ENCODE measurements around the gene NABP1.

NABP1 gene

GRCh38 chr2:191646163-191646902, 31.6 kb upstream of the NABP1 start:
- Histone ChIP-seq H3K9me3 (ENCODE audit: control insufficient read depth, low read length) (no peaks in the 10 kb centered on the region), H3K27me3 (ENCODE audit: control insufficient read depth, insufficient read depth, low read length, poor library complexity, severe bottlenecking) (no peaks in the 10 kb centered on the region), H3K27ac (ENCODE audit: insufficient read depth, low read depth, low read length, poor library complexity, severe bottlenecking) (no peak overlapping the region), H3K36me3 (ENCODE audit: control insufficient read depth, insufficient read depth, low read length) (no peaks in the 10 kb centered on the region), H3K4me3 (ENCODE audit: insufficient read depth, low read depth, low read length) (no peak overlapping the region), H3K4me1 (ENCODE audit: control insufficient read depth, insufficient read depth, low read length) (no peaks in the 10 kb centered on the region)
- WGBS, 2 experiments: 94 to 95% methylated on average over 6 of the region's 6 CpGs

GRCh38 chr2:191649519-191649918, 28.4 kb upstream of the NABP1 start:
- Histone ChIP-seq H3K27me3 (ENCODE audit: control insufficient read depth, insufficient read depth, low read length, poor library complexity, severe bottlenecking) (no peaks in the 10 kb centered on the region), H3K9me3 (ENCODE audit: control insufficient read depth, low read length) (no peaks in the 10 kb centered on the region), H3K4me1 (ENCODE audit: control insufficient read depth, insufficient read depth, low read length) (no peaks in the 10 kb centered on the region), H3K4me3 (ENCODE audit: insufficient read depth, low read depth, low read length) (no peak overlapping the region), H3K36me3 (ENCODE audit: control insufficient read depth, insufficient read depth, low read length) (no peaks in the 10 kb centered on the region), H3K27ac (ENCODE audit: insufficient read depth, low read depth, low read length, poor library complexity, severe bottlenecking) (no peak overlapping the region)
- 93 to 94% methylated on average over 2 of the region's 2 CpGs for WGBS, 2 experiments

GRCh38 chr2:191650896-191651773, 26.8 kb upstream of the NABP1 start:
- H3K4me3 ChIP-seq (ENCODE audit: insufficient read depth, low read depth, low read length): no peak overlapping the region
- no peaks in the 10 kb centered on the region for H3K9me3 ChIP-seq (ENCODE audit: control insufficient read depth, low read length)
- no peaks in the 10 kb centered on the region for H3K4me1 ChIP-seq (ENCODE audit: control insufficient read depth, insufficient read depth, low read length)
- 69 to 77% methylated on average over 3 of the region's 3 CpGs for WGBS, 2 experiments
- no peak overlapping the region for H3K27ac ChIP-seq (ENCODE audit: insufficient read depth, low read depth, low read length, poor library complexity, severe bottlenecking)
- no peaks in the 10 kb centered on the region for H3K36me3 ChIP-seq (ENCODE audit: control insufficient read depth, insufficient read depth, low read length)
- no peaks in the 10 kb centered on the region for H3K27me3 ChIP-seq (ENCODE audit: control insufficient read depth, insufficient read depth, low read length, poor library complexity, severe bottlenecking)

- Histone ChIP-seq H3K36me3 (ENCODE audit: control insufficient read depth, insufficient read depth, low read length) (no peaks in the 10 kb centered on the region), H3K4me3 (ENCODE audit: insufficient read depth, low read depth, low read length) (no peak overlapping the region), H3K27me3 (ENCODE audit: control insufficient read depth, insufficient read depth, low read length, poor library complexity, severe bottlenecking) (no peaks in the 10 kb centered on the region), H3K27ac (ENCODE audit: insufficient read depth, low read depth, low read length, poor library complexity, severe bottlenecking) (no peak overlapping the region), H3K4me1 (ENCODE audit: control insufficient read depth, insufficient read depth, low read length) (no peaks in the 10 kb centered on the region), H3K9me3 (ENCODE audit: control insufficient read depth, low read length) (no peaks in the 10 kb centered on the region)
- 94 to 96% methylated on average over 5 of the region's 5 CpGs for WGBS, 2 experiments
Observed at GRCh38 chr2:191653667-191654391, 24.1 kb upstream of the NABP1 start.

GRCh38 chr2:191656391-191656790, 21.5 kb upstream of the NABP1 start:
- H3K9me3 ChIP-seq (ENCODE audit: control insufficient read depth, low read length): no peaks in the 10 kb centered on the region
- no peak overlapping the region for H3K27ac ChIP-seq (ENCODE audit: insufficient read depth, low read depth, low read length, poor library complexity, severe bottlenecking)
- no peaks in the 10 kb centered on the region for H3K36me3 ChIP-seq (ENCODE audit: control insufficient read depth, insufficient read depth, low read length)
- H3K27me3 ChIP-seq (ENCODE audit: control insufficient read depth, insufficient read depth, low read length, poor library complexity, severe bottlenecking): no peaks in the 10 kb centered on the region
- no peak overlapping the region for H3K4me3 ChIP-seq (ENCODE audit: insufficient read depth, low read depth, low read length)
- H3K4me1 ChIP-seq (ENCODE audit: control insufficient read depth, insufficient read depth, low read length): no peaks in the 10 kb centered on the region

GRCh38 chr2:191656792-191657191, 21.1 kb upstream of the NABP1 start:
- Histone ChIP-seq H3K4me1 (ENCODE audit: control insufficient read depth, insufficient read depth, low read length) (no peaks in the 10 kb centered on the region), H3K36me3 (ENCODE audit: control insufficient read depth, insufficient read depth, low read length) (no peaks in the 10 kb centered on the region), H3K9me3 (ENCODE audit: control insufficient read depth, low read length) (no peaks in the 10 kb centered on the region), H3K4me3 (ENCODE audit: insufficient read depth, low read depth, low read length) (no peak overlapping the region), H3K27ac (ENCODE audit: insufficient read depth, low read depth, low read length, poor library complexity, severe bottlenecking) (no peak overlapping the region), H3K27me3 (ENCODE audit: control insufficient read depth, insufficient read depth, low read length, poor library complexity, severe bottlenecking) (no peaks in the 10 kb centered on the region)

- H3K4me3 ChIP-seq (ENCODE audit: insufficient read depth, low read depth, low read length): no peak overlapping the region
- H3K9me3 ChIP-seq (ENCODE audit: control insufficient read depth, low read length): no peaks in the 10 kb centered on the region
- no peak overlapping the region for H3K27ac ChIP-seq (ENCODE audit: insufficient read depth, low read depth, low read length, poor library complexity, severe bottlenecking)
- no peaks in the 10 kb centered on the region for H3K36me3 ChIP-seq (ENCODE audit: control insufficient read depth, insufficient read depth, low read length)
- H3K27me3 ChIP-seq (ENCODE audit: control insufficient read depth, insufficient read depth, low read length, poor library complexity, severe bottlenecking): no peaks in the 10 kb centered on the region
- no peaks in the 10 kb centered on the region for H3K4me1 ChIP-seq (ENCODE audit: control insufficient read depth, insufficient read depth, low read length)
Observed at GRCh38 chr2:191657977-191658376, 20.0 kb upstream of the NABP1 start.

GRCh38 chr2:191659198-191659597, 18.7 kb upstream of the NABP1 start:
- Histone ChIP-seq H3K27me3 (ENCODE audit: control insufficient read depth, insufficient read depth, low read length, poor library complexity, severe bottlenecking) (no peaks in the 10 kb centered on the region), H3K27ac (ENCODE audit: insufficient read depth, low read depth, low read length, poor library complexity, severe bottlenecking) (no peak overlapping the region), H3K4me1 (ENCODE audit: control insufficient read depth, insufficient read depth, low read length) (no peaks in the 10 kb centered on the region), H3K36me3 (ENCODE audit: control insufficient read depth, insufficient read depth, low read length) (no peaks in the 10 kb centered on the region), H3K4me3 (ENCODE audit: insufficient read depth, low read depth, low read length) (no peak overlapping the region), H3K9me3 (ENCODE audit: control insufficient read depth, low read length) (no peaks in the 10 kb centered on the region)

GRCh38 chr2:191660575-191660974, 17.4 kb upstream of the NABP1 start:
- 53 to 83% methylated on average over 1 of the region's 1 CpG for WGBS, 2 experiments
- Histone ChIP-seq H3K4me1 (ENCODE audit: control insufficient read depth, insufficient read depth, low read length) (no peaks in the 10 kb centered on the region), H3K4me3 (ENCODE audit: insufficient read depth, low read depth, low read length) (no peak overlapping the region), H3K36me3 (ENCODE audit: control insufficient read depth, insufficient read depth, low read length) (no peaks in the 10 kb centered on the region), H3K9me3 (ENCODE audit: control insufficient read depth, low read length) (no peaks in the 10 kb centered on the region), H3K27ac (ENCODE audit: insufficient read depth, low read depth, low read length, poor library complexity, severe bottlenecking) (no peak overlapping the region), H3K27me3 (ENCODE audit: control insufficient read depth, insufficient read depth, low read length, poor library complexity, severe bottlenecking) (no peaks in the 10 kb centered on the region)

All from ectodermal cell (in vitro differentiated cells).